SK-N-MC (cell line): Measurements from ENCODE around the gene CST3.

Experiments
- EZH2 ChIP-seq: fragments of 200-600 bp; sonication (generic); IDR thresholded peaks from one replicate; pipeline ENCODE4 v1.6.1; 2017; ENCODE audit warnings: antibody characterized with exemption
- POLR2AphosphoS5 ChIP-seq: IDR thresholded peaks from 2 replicates; pipeline ENCODE4 v1.6.1; 2012; ENCODE audit warnings: mild to moderate bottlenecking, low read depth, low read length, borderline replicate concordance

- TF ChIP-seq EZH2 (no peak), POLR2AphosphoS5 (no peak)
Measured at GRCh38 chr20:23613676-23614075, 24.1 kb downstream of the CST3 start.
